Tongue (tissue), 2 donors: ENCODE data around the gene BTBD6. TPM values are rescaled to one million over a fixed set of nuclear protein-coding genes. Genes with fewer than 3 reads are reported as not detected.

Source experiments
- DNase-seq: peaks from one replicate; pipeline ENCODE4 v3.0.0-alpha.2; 2015
- total RNA-seq: library from RNA; depleted of rRNA; stranded (reverse); fragments of >200 nt; gene quantifications from one replicate; pipeline ENCODE4 v1.2.3, GENCODE V29; 2014

BTBD6 gene
- total RNA-seq, result 65.8 TPM

DNA sequence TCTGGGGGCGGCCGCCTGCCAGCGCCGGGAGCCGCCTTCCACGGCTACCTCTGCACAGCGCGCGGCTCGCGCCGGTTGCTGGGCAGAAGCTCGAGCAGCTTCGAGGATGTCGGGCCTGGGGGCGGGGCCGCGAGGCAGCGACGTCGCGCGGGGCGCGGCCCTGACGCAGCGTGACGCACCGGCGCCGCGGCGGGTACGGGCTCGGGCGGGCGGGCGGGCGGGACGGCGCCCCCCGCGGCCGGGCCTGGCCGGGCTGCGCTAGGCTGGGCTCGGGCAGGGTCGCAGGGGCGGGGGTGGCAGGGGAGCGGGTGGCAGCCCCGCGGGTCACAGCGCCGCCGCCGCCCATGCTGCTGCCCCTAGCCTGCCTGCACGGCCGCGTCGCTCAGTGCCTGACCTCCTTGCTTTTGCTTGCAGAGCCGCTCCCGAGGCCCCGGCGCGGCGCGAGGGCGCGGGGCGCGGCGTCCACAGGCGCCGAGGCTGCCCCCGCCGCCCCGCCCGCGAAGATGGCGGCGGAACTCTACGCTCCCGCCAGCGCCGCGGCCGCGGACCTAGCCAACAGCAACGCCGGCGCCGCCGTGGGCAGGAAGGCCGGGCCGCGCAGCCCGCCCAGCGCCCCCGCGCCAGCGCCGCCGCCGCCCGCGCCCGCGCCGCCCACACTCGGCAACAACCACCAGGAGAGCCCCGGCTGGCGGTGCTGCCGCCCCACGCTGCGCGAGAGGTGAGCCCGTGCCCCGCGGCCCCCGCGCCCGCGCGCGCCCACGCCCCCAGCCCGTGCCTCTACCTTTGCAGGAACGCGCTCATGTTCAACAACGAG lies at the start of gene BTBD6:
Gene BTBD6, plus strand, starts transcription at position 166 of the 814 bp plus-strand sequence. Its CDS starts 179 bp downstream, at position 345.
- DNase-seq, result peak; percentile 94

DNA sequence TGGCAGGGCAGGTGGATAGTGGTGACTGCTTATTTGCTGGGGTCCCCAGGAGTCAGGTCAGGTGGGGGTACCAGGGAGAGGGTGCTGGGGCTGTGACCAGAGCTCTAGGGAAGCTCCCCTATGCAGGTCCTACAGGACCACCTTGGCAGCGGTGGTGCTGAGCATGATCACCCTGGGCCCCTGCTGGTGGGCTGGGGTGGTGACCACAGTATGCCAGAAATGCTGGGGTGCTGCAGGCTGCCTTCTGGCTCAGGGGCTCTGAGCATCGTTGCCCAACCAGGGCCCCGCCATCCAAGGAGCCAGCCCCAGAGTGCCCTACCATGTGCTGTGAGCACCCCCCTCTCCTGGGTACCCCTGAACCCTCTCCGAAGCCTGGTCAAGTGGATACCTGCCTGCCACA lies 49.7 kb upstream of the BTBD6 start:
- no peak for DNase-seq

DNA sequence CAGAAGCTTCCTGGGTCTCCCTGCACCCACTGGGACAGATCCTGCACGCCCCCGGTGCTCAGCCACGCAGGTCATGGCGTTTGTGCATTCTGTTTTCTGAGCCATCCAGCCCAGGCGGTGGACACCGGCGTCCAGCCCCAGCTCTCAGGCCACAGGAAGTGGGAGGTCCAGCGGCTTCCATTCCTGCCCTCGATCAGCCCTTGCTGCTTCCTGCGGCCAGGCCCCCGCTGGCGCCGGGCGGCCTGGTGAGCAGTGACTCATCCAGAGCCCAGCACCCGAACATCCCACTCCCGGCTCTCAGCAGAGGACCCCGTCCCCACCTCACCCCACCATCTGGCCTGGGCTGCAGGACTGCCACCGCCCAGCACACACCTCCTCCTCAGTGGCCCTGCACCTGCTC lies 49.2 kb upstream of the BTBD6 start:
- no peak for DNase-seq

DNA sequence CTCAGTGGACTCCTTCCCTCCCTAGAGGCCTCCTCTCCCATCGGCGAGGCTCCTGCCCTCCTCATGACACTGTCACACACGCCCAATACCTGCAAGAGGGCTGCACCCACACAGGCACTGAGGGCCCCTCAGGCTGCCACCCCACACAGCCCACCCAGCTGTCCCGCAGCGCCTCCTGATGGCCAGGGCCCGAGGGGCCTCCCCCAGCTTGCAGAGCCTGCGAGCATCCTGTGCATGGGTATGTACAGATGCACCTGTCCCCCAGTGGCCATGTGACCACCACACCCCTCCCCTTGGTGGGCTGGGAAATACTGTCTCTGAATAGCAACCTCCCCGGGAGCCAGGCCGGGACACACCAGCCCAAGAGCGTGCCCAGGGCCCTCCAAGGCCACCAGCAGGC lies 48.3 kb upstream of the BTBD6 start:
- no peak for DNase-seq

DNA sequence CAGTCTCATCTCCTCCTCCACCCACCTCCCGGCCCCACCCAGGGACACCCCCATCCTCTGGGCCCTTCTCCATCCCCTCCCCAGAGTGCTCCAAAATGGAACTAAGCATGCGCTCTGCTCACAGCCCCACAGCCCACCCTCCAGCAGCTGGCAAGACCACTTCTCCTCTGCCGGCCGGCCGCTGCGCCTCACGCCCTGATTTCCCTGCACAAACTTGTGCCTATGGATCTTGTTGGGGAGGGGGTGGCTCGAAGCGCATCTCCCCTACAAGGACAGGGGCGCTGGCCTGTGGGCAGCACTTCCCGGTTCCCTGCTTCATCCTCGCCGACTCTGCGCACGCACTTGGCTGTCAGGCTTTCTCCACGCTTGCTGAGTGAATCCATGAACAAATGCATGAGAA lies 47.7 kb upstream of the BTBD6 start:
- DNase-seq, result no peak

DNA sequence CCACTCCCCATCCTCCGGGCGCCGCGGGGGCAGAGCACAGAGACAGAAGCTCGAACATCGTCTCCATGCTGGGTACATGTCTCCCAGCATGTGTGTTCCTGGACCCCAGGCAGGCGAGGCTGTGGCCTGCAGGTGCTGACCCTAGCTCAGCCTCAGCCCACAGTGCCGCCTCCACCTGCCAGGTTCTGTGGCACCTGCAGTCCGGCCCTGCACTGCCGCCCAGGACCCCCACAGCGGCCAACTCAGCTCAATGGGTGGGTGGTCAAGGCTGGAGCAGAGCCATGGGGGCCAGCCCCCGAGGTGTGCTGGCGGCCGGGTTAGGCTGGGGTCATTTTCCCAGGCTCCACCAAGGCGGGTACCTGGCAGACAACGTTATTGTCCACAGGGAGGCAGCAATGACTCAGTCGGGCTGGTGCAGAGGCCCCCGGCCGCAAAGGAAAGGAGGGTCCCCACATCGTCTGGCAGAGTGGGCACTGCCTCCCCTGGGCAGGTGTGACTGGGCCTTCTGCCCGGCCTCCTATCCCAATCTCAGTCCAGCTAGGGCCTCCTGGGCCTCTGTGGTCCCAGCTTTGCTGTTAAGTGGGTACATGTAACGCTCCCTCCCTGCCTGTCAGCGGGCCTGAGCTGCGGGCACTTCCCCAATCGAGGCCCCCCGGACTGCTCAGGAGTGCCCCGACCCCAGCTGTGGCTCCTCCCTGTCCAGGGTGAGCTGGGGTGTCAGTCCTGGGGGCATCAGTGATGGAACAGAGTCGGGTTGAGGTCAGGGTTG lies 47.0 kb upstream of the BTBD6 start:
- DNase-seq, result no peak

DNA sequence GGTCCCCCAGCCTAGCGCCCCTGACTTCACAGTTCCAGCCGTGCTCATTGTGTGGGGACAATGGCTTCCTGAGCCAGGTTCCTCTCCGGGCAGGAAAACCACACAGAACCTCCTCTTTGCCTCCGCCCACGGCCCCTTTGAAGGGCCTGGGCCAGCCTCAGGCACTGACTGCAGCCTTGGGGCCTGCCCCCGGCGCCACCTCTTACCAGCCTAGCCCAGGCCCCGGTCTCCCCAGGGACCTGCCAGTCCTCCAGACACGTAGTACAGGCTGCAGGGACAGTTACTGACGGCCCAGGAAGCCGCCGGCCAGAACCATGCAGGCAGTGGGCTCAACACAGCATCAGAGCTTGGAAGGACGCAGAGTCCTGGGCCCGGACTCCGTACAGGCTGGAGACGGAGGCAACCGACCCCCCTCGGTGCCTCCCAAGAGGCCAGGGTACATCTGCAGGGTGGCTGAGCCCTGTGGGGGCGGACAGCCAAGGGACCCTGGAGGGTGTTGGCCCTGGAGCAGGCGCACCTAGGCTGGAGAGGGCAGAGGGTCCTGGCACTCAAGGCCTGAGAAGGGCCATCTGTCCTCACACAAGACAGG lies 46.3 kb upstream of the BTBD6 start:
- no peak for DNase-seq

DNA sequence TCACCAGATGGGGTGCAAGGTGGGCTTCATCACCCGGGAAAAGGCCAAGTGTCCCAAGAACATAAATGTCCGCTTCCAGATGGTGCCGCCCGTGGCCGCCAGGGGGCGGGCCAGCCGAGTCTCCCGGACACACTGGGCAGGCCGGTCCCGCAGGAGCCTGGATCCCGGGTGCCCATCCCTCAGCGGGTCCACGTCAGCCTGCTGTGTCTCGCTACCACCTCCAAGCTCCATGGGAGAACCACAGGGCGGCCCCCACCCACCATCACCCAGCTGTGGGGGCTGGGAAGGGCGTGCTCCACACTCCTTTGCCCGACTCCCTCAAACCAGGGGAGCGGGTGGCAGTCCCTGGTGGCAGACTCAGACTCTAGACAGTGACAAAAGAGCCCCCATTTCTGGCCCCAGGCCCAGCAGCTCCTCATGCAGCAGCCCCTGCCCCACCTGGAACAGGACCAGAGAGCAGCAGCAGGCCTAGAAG lies 45.2 kb upstream of the BTBD6 start:
- DNase-seq, result peak; percentile 81

DNA sequence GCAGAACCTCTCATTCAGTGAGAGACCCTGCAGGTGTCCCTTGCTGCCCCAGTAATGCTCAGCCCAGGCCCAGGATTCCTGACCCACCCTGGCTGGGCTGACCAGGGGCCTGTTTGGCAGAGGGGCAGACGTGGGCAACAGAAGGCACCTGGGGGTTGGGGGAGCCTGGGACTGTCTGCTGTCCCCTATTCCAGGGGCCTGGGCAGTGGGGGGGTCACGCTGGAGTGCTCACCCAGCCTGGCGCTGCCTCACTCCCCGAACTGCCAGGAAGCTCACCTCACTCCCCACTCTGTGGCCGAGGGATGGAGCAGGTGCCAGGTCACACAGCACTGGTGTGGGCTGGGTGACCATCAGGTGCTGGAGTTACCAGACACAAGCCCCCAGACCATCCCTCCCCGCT lies 44.6 kb upstream of the BTBD6 start:
- DNase-seq, result no peak

DNA sequence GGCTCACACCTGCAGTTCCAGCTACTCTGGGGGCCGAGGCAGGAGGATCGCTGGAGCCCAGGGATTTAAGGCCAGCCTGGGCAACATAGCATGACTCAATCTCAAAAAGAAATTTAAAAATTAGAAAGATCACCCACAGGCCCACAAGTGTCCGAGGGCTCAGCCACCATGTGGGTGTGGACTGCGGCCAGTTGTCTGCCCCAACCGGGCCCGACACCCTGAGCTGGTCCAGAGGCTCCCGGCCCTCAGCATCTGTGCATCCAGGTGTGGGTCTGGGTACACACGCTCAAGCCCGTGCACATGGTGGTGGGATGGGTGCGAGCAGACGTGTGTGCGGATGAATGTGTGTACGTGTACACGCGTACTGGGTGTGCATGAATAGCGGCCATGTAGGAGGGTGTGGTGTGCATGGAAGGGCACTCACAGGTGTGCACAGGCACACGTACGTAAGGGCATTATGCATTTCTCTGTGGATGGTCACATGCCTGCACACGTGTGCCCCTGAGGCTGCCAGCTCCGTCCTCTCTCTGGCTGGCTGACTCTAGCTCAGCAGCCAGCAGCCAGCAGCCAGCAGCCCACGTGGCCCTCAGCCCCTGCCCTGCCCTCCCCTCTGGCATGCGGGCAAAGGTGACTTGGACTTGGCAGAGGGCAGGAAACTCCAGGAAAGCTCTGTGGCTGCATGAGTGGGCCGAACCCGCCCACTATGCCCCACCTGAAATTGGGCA lies 44.0 kb upstream of the BTBD6 start:
- no peak for DNase-seq

DNA sequence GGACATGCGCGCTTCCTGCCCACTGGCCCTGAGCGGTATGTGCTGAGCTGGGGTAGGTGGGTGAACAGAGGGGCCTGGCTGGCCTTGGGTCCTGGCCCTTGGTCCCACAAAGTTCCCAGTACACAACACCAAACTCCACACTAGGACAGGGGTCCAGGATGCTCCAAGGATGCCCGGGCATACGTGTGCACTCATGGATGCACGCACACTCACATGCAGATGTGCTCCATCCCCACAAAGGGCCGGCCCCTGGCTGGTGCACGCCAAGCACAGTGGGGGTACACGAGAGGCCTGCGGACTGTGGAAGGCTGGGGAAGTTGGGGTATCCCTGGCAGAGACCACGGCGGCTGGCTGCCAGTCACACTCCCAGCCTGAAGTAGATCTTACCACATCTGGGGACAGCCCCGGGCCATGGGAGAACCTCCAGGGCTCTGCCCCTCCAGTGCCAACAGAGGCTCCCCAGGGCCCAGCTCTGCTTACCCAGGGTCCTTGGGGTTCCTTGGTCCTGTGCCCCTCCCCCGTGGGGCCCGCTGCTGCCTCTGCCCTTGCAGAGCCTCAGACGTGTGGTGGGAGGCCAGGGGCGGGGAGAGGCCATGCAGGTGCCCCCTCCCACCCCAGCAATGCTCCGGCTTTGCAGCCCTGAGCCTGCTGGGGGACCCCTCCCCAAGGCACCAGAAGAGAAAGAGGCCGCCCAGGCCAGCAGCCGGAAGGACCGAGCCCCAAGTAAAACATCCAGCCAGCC lies 43.2 kb upstream of the BTBD6 start:
- no peak for DNase-seq

DNA sequence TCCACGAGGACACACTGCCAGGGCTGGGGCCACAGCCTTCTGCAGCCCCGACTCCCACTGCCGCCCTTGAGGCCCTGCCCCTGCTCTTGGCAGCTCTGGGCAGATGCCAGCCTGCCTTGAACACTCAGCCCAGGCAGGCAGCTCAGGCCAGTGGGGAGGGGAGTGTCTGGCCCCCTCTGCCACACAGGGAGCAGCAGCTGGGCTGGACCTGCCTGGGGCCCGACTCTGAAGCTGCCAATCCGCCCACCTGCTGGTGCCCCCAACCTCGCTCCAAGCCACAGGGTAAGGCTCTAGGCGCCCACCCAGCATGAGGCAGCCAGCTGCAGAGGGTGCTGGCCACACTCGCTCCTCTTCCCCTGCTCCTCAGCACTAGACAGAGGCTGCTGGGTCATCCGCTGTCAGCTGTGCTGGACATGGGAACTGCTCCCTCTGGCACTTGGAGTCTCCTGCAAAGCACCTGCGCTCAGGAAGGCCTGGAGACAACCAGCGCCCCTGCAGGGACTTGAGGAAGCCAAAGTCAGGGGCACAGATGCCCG lies 42.6 kb upstream of the BTBD6 start:
- DNase-seq, result peak; percentile 65

DNA sequence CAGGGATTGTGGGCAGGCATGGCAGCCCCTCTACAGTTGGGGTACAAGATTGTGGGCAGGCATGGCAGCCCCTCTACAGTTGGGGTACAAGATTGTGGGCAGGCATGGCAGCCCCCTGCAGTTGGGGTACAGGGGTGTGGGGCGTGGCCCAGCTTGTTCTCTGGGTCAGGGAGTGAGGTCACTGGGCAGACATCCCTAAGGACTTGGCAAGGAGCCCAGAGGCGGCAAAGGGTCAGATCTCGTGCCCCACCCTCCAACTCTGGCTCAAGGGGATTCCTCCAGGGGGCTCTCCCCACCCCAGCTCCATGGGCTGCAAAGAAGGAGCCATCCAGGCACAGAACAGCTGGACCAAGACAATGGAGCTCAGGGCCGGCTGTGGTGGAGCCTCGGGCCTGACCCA lies 41.5 kb upstream of the BTBD6 start:
- no peak for DNase-seq

DNA sequence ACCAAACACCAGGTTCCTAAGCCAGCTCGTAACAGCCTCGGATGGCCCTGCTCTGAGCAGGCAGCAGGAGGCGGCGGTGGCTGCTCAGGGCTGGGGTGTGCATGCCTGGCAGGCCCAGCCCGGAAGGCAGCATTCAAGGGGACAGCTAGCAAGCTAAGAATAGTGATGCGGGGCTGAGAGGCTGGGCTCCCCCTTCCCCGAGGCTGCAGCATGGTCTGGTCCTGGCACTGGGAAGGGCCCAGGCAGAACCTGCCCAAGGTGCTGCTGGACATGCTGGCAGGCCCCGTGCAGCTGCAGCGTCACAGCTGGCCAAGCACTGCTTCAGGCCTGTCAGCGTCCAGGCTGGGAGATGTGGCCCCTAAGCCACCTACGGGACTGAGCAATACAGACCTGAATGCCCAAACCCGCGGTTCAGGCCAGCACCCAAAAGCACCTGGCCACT lies 40.9 kb upstream of the BTBD6 start:
- DNase-seq, result no peak

DNA sequence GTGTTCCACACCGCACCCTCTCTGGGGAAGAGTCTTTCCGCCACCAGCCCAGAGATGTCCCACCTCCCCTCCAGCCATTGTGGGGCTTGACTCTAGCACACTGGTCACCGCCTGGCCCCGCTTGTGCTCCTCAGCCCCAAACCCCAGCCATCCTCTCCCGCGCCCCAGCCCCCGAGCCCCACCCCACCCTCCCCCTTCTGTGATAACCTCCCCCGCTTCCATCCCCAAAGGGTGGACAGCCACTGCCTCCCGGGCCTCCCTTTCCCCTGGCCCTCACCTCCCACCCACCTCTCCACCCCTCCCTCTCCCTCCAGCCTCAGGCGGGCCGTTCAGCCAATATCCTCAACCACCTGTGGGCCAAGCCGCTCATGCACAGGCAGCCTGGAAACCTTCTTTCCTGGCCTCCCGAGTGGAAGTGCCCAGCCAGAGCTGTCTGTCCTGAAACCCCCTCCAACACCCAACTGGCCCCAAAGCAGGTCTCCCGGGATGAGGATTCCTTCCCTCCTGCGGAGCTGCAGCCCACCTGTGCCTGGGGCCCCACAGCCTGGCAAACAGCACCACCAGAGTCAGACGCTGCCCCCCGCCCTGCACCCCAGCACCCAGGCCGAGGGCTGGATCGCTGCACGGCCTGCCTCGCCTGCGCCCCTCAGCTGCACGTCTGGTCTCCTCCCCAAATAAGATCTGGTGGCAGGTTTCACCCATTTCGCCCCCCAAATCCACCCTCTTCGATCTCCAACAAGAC lies 40.2 kb upstream of the BTBD6 start:
- no peak for DNase-seq

DNA sequence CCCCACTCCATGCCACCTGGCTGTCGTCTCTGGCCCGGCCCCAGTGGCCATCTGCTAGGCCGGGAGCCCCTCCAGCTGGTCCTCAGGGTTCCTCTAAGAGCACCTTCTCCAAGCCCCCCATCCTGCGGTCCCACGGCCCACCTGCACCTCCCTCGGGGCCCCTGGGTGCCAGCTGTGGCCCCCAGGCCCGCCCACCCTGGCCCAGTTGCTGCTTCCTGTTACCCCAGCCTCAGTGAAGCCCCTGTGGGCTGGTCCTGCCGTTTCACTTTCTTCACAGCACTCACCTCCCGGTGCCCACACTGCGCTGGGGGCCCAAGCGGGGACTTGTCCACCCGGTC lies 39.6 kb upstream of the BTBD6 start:
- no peak for DNase-seq

DNA sequence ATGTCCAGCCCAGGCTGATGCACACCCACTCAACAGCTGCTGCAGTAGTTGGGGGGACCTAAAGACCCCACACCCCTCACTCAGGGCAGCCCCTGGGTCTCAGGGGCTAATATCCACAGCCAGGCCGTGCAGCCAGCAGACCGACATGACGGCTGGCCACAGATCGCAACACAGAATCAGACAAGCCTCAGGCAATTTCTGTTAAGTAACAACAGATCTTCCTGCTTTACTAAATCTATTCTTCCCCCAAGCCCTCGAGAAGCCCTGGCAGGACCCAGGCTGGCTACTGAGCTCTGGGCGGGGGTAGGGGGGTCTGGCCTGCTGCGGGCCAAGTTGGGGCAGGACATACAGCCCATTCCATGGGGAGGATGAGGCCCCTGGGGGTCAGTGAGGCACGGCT lies 39.2 kb upstream of the BTBD6 start:
- DNase-seq, result no peak

DNA sequence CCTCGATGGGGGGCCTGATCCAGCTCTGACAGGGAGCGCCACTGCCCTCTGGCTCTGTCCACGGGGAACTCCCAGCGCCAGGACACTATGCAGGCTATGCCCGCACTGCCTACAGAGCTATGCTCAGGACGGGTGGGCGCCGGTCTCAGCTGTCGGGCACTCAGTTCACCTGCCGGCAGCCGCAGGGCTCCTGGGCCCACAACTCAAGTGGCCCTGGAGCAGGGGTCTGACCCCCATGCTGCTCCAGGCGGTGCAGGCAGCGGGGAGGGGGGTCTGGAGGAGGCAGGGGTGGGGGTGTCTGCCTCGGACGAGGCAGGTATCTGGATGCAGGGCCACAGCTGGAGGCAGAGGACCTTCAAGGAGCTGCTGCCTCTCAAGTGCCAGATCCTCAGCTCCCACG lies 38.7 kb upstream of the BTBD6 start:
- DNase-seq, result no peak

DNA sequence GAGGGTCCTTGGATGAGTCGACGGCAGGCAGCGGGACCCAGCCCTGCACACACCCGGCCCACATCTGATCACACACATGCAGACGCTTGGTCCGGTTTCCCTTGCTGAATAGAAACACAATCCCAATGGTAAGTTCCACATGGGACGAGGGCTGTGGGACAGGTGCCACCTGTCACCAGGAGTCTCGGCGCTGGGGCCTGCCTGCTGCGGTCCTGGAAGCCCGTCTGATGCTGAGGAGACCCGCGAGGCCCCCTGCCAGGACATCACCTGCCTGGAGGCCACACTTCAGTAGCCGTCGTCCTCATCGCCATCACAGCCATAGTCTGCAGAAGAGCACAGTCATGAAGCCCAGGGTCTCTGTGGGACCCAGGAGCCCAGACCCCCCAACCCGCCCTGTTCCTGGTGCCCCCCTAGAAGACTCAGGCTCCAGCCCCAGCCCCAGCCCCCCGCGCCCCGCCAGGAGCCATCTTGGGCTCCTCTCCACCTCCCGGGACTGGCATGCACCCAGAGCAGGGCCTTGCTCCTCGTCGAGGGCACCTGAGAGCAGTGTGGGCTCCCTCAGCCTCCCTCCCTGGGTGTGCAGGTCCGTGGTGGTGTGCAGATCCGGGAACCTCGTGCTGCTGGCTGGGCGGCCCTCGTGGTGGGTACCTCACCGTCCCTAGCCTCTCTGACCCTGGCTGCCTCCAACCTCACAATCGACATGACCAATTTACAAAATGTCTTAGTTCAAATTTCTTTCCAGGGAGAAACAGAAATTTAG lies 37.9 kb upstream of the BTBD6 start:
- no peak for DNase-seq
